Kidney glomerular epithelial cell (primary cell): ENCODE measurements around the gene ADORA2B.
"Not testable (repeated sequence)": the region's sequence is repeated elsewhere in the genome, so short reads cannot be mapped to it uniquely, and the experiment has no call there.

Experiments
- DNase-seq: peaks from one replicate; lab custom pipeline; 2025; lab: John Stamatoyannopoulos, UW

The ADORA2B gene

GRCh38 chr17:15922586-15922985, 22.3 kb upstream of the ADORA2B start:
- DNase-seq: no peak

GRCh38 chr17:15926039-15926740, 18.7 kb upstream of the ADORA2B start:
- no peak for DNase-seq

DNA sequence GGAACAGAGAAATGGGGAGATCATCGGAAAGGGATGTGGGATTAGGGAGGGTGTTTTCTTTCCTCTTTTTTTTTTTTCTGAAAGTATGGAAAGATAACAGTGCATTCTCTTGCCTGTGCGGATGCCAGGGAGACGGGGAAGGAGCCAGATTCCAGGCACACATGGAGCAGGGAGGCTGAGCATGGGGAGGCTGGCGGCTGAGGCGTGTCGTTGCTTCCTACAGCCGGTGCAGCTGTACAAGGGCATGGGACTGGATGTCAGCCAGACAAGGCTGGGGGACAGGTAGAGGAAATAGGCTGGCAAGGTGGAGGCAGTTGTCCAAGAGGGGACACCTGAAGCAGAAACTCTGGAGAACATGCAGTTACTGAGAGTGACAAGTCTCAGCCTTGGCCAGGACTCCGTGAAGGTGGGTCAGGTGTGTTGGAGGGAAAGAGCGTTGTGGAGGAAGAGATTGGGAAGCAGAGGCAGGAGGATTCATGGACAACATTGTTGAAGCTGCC, 16.6 kb upstream of the ADORA2B start:
- DNase-seq: no peak

- no peak for DNase-seq
These were observed 15.0 kb upstream of the ADORA2B start for GRCh38 chr17:15929941-15930340.

DNA sequence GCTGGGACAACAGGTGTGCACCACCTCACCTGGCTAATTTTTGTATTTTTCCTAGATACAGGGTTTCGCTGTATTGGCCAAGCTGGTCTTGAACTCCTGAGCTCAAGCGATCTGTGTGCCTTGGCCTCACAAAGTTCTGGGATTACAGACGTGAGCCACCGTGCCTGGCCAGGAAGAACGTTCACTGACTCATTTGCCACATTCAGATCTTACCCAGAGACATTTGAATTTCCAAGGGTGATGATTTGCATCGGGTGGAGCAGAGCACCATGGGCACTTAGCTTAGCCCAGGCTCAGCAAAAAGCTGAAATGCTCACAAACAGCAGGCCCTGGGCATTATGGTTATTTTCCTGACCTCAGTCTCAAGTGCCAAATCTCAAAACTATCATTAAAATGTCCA, 14.5 kb upstream of the ADORA2B start:
- DNase-seq: no peak

DNA sequence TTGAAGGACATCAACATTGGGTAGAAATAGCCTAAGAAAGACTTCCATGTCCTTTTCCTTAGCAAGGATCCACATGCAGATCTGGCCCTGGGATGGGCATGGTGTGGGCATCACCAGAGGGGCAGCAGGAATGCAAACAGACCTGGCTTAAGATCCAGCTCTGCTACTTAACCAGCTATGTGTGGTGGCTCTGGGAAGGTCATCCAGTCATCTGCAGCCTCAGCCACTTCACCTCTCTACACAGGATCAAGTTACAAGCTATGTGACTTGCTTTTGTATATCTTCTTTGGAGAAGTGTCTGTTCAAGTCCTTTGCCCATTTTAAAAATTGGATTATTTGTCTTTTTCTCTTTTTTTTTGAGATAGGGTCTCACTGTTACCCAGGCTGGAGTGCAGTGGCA, 13.5 kb upstream of the ADORA2B start:
- no peak for DNase-seq

DNA sequence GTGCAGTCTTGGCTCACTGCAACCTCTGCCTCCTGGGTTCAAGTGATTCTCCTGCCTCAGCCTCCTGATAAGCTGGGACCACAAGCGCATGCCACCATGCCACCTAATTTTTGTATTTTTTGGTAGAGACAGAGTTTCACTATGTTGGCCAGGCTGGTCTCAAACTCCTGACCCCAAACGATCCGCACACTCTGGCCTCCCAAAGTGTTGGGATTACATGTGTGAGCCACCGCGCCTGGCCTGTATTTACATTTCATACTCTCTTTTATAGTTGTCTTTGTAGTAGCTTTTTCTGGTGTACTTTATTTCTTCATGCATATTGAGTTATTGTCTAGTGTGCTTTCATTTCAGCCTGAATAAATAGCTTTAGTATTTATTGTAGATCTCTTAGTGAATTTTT, 10.1 kb upstream of the ADORA2B start:
- DNase-seq: no peak

DNA sequence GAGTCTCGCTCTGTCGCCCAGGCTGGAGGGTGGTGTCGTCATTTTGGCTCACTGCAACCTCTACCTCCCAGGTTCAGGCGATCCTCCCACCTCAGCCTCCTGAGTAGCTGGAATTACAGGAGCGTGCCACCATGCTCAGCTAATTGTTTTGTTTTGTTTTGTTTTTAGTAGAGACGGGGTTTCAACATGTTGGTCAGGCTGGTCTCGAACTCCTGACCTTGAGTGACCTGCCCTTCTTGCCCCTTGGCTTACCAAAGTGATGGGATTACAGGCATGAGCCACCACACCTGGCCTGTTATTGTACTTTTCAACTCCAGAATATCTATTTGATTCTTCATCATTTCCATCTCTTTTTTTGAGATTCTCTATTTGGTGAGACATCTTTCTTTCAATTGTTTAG, 9.0 kb upstream of the ADORA2B start:
- DNase-seq: no peak

DNA sequence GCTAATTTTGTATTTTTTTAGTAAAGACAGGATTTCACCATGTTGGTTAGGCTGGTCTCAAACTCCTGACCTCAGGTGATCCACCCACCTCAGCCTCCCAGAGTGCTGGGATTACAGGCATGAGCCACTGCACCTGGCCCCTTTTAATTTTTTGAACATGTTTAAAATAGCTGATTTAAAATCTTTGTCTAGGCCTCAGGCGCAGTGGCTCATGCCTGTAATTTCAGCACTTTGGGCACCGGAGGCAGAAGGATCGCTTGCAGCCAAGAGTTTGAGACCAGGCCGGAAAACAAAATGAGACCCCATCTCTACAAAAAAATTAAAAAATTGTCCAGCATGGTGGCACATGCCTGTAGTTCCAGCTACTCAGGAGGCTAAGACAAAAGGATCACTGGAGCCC, 8.4 kb upstream of the ADORA2B start:
- not testable (repeated sequence) for DNase-seq

DNA sequence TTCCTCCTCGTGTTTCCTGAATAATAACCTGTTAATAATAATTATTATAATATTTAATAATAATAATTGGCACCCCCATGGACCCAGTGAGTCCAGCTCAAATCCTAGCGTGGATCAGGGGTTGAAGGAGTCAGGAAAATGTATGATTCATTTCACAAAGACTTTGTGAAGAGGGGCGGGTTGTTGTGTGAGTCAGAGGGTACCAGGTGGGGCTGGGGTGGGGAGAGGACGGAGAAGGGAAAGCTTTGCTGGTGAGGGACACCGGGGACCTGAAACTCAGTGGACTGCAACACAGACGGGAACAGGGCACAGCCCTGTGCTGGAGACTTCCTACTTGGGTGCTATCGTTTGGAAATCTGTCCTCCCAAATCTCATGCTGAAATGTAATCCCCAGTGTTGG, 3.1 kb upstream of the ADORA2B start:
- DNase-seq: no peak

- DNase-seq: no peak
These were observed 2.6 kb upstream of the ADORA2B start for GRCh38 chr17:15942207-15942833.

DNA sequence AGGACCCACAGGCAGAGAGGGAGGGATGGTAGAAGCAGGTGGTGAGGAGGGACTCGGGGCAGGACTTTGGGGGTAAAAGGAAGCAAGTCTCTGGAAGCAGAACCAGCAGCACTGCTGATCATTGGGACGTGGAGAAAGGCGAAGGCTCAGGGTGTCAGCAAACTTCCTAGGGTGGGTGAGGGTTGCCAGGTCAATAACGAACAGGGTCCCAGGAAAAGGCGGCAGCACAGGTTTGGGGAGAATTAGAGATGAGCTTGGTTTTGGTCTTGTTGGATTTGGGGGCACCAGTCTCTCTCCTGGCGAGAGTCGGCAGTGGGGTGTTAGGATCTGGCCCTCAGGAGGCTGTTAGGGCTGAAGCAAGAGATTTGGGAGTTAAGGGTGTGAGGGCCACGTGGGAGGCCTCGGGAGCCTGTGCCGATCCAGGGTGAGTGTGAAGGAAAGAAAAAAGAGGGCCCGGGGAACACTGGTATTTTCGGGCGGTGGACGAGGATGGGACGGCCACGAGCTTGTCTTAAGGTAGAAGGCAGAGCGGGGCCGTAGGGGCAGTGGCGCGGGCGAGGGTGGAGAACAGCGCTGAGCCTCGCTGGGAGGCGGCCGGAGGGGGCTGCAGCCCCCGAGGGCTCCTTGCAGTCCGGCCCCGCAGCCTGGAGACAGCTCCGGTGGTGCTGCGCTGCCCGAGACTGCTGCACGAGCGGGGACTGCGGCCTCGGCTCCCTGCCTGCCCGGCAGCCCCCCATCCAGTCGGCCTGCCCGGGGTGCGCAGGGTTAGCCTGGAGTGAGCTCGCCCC, 765 bp upstream of the ADORA2B start:
- DNase-seq: no peak

GRCh38 chr17:15945527-15946191, 729 bp downstream of the ADORA2B start:
- DNase-seq: no peak

GRCh38 chr17:15946611-15947120, 1.7 kb downstream of the ADORA2B start:
- DNase-seq: no peak

DNA sequence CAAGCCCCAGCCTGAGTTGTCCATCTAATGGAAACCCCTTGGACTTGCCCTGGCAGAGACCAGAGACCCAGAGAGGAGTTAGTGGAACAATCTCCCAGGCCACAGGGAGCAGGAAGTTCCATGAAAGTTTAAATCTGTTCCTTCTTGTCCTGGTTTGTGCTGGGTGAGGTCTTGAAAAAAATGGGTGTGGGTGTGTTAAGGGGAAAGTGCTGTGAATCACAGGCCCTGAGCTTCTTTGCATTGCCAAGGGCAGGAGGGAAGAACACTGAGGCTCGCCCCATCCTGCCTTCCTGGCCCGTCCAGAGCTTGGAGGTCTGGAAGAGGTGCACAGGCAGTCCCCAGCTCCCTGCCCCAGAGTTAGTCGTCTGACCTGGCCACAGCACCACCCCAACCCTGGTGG, 2.3 kb downstream of the ADORA2B start:
- DNase-seq: no peak

- DNase-seq: no peak
These were observed 3.2 kb downstream of the ADORA2B start for GRCh38 chr17:15947976-15948752.

GRCh38 chr17:15951368-15952047, 6.6 kb downstream of the ADORA2B start:
- no peak for DNase-seq

DNA sequence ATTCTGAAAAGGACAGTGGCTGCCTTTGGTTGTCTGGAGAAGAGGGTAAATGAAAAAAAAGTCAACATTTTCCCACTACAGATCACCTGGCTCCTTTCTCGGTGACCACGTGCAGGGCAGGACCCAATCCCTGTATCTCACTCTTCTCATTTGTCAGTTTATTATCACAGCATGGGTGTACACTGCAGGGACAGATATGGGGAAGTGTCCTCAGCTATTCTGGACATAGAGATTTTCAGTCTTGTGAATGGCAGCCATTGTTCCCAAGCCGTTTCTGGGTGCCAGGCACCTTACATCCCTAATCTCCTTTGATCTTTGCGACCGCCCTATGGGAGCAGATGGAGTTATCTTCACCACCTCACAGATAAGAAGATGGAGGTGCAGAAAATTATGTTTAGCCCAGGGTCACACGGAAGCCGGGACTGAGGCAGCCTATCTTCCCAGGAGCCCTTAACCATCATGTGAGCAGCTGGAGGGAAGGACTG, 7.2 kb downstream of the ADORA2B start:
- DNase-seq: no peak

DNA sequence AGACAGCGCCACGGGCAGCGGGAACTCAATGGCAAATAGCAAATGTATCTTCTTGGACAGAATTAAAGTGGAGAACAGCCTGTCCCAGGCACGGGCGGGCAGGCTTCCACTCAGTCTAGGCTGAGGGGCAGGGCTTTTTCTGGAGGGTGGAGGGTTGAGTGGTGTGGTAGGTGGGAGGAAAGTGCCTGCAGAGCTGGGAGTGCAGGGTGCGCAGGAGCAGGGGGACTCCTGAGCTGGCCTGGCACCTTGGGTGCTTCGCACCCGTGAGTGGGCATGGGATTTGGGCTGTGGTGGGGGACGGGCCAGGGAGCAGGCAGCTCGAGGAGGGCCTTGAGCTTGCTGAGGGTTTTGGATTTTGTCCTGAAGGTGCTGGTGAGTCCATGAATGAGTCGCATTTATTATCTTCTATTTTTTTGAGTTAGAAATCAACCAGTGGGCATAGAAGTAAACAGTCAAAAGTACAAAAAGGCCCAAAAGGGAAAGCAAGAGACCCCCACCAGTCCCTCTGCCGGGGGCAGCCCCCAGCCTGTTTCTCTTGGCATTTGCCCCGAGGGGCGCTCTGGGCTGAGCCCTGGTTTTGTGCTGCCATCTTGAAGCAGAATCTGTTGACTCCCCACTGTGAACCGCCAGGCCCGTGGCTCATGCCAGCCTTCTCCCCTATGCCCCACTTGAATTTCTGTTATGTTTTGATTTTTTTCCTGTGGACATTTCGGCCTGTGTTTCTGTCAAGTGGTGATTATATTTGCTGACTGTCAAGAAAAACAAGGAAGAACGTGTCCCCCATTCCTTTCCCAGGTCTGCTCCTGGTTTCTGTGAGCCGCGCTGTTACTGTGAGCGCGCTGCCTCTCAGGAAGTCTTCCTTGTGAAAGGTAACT, 8.2 kb downstream of the ADORA2B start:
- DNase-seq: no peak

DNA sequence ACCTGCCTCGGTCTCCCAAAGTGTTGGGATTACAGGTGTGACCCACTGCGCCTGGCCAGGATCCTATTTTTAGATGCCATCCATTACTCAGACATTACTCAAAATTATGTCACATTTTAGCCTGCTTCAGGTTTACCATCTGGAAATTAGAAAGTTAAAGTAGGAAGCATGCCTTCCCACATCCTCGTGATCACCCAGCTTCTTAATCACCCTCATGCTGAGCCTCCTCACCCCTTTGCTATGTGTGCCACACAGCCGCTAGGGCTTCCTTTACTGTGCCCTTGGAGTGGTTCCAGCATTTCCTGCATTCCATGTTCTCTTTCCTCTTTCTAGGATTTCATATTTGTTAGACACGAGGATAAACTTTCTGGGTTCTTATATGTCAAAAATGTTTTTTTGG, 9.3 kb downstream of the ADORA2B start:
- peak; percentile 67 for DNase-seq
